Suppressor macrophage (primary cell): ENCODE data around the gene GNPTG.

Experiments
- DNase-seq, 4 experiments: peaks; one replicate each; pipeline ENCODE4 v3.0.0-alpha.2; 2020 to 2022
- total RNA-seq, 17 experiments: gene quantifications; one replicate each; lab custom pipeline; 2026; ENCODE audit warnings: mixed read lengths in 6 of 17, inconsistent platforms in 3 of 17; lab: John Stamatoyannopoulos, UW

Gene GNPTG
- total RNA-seq, result 61.3 to 163 (median 102) reads per million in 17 experiments

- peak; percentile 94 to 98 (median 96) for DNase-seq
Observed at GRCh38 chr16:1351582-1352362, at the start of gene GNPTG, which contains the start of gene TSR3. Gene GNPTG (plus strand): TSS chr16:1351931. CDS start chr16:1351966, 35 bp downstream. Gene TSR3 (minus strand): TSS chr16:1351878. CDS start chr16:1351804, 74 bp downstream.

- no peak for DNase-seq
Observed at GRCh38 chr16:1305823-1306222, 45.9 kb upstream of the GNPTG start.

- no peak for DNase-seq
Observed at GRCh38 chr16:1306334-1306733, 45.4 kb upstream of the GNPTG start.

GRCh38 chr16:1308036-1308976, 43.4 kb upstream of the GNPTG start:
- no peak for DNase-seq

GRCh38 chr16:1308977-1309885, 42.5 kb upstream of the GNPTG start, which contains the start of gene UBE2I:
Gene UBE2I (plus strand): TSS chr16:1309636. CDS start chr16:1314031, 4,395 bp downstream.
- DNase-seq, result peak; percentile 97 to 98 (median 98)

GRCh38 chr16:1309888-1310831, 41.6 kb upstream of the GNPTG start:
- DNase-seq, result peak; percentile 64 to 88 (median 75)

GRCh38 chr16:1310832-1311200, 40.9 kb upstream of the GNPTG start:
- peak; percentile 20 to 62 (median 44) for DNase-seq

GRCh38 chr16:1311212-1311737, 40.5 kb upstream of the GNPTG start:
- no peak for DNase-seq

- peak; percentile 32 to 78 (median 60) for DNase-seq
Observed at GRCh38 chr16:1311738-1312466, 39.8 kb upstream of the GNPTG start.

- DNase-seq, result no peak
Observed at GRCh38 chr16:1312467-1312816, 39.3 kb upstream of the GNPTG start.

GRCh38 chr16:1312903-1313302, 38.8 kb upstream of the GNPTG start:
- no peak for DNase-seq

- DNase-seq, result no peak
Observed at GRCh38 chr16:1313721-1314369, 37.9 kb upstream of the GNPTG start.

- no peak for DNase-seq
Observed at GRCh38 chr16:1314399-1315068, 37.2 kb upstream of the GNPTG start.

- no peak for DNase-seq
Observed at GRCh38 chr16:1315081-1316032, 36.4 kb upstream of the GNPTG start.

- no peak for DNase-seq
Observed at GRCh38 chr16:1316033-1316405, 35.7 kb upstream of the GNPTG start.

GRCh38 chr16:1317479-1318267, 34.1 kb upstream of the GNPTG start:
- no peak for DNase-seq

GRCh38 chr16:1318268-1318545, 33.5 kb upstream of the GNPTG start:
- no peak for DNase-seq
